HS-5 (cell line): ENCODE results near the gene UGT1A5.

Source experiments
- DNase-seq: peaks from one replicate; pipeline ENCODE4 v3.0.0-alpha.2; 2012; ENCODE audit warnings: low read depth

UGT1A5 gene

GRCh38 chr2:233810385-233810784 lies 97.7 kb downstream of the UGT1A5 start:
- no peak for DNase-seq

- DNase-seq = no peak
These were observed 98.4 kb downstream of the UGT1A5 start for GRCh38 chr2:233811087-233811486.

GRCh38 chr2:233811732-233812131 lies 99.0 kb downstream of the UGT1A5 start:
- DNase-seq = no peak

- DNase-seq = no peak
These were observed 100.7 kb downstream of the UGT1A5 start for GRCh38 chr2:233813236-233814055.

GRCh38 chr2:233814056-233814835 lies 101.5 kb downstream of the UGT1A5 start:
- no peak for DNase-seq

- no peak for DNase-seq
These were observed 103.2 kb downstream of the UGT1A5 start for GRCh38 chr2:233815861-233816260.

GRCh38 chr2:233816334-233816733 lies 103.6 kb downstream of the UGT1A5 start:
- DNase-seq = no peak

GRCh38 chr2:233816771-233817170 lies 104.1 kb downstream of the UGT1A5 start:
- DNase-seq = no peak

- DNase-seq = no peak
These were observed 104.7 kb downstream of the UGT1A5 start for GRCh38 chr2:233817361-233817911.

- DNase-seq = no peak
These were observed 105.4 kb downstream of the UGT1A5 start for GRCh38 chr2:233817995-233818638.

- no peak for DNase-seq
These were observed 106.2 kb downstream of the UGT1A5 start for GRCh38 chr2:233818639-233819621.

GRCh38 chr2:233819884-233820773 lies 107.4 kb downstream of the UGT1A5 start:
- DNase-seq = no peak

- no peak for DNase-seq
These were observed 108.0 kb downstream of the UGT1A5 start for GRCh38 chr2:233820774-233821105.

GRCh38 chr2:233821196-233821595 lies 108.5 kb downstream of the UGT1A5 start:
- DNase-seq = no peak

GRCh38 chr2:233821709-233822100 lies 109.0 kb downstream of the UGT1A5 start:
- no peak for DNase-seq

- no peak for DNase-seq
These were observed 109.5 kb downstream of the UGT1A5 start for GRCh38 chr2:233822101-233822771.
